Activated naive CD8-positive, alpha-beta T cell treated with anti-CD3 and anti-CD28 coated beads, Interleukin-2, amount 50 U/mL, for 16 hours (primary cell): ENCODE results near the gene KHNYN.

Experiments used
- DNase-seq: peaks from one replicate; pipeline ENCODE4 v3.0.0-alpha.2; 2020; ENCODE audit warnings: low read depth, low spot score

Gene KHNYN

DNA sequence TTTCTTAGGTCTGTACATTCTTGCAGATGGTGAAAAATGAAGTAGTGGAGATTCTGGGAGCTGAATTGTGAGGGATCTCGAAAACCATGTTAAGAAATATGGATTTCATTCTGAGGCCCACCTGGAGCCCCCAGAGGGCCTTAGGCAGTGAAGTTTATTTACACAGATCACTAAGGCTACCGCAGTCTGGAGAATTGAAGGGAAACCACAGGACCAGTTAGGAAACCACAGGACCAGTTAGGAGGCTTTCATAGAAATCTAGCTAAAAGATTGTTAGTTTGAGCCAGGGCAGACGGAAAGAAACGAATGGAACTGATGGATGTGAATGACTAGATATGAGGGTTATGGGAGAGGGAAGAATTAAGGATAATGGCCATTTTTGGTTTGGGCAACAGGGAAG is 7.5 kb upstream of the KHNYN start:
- DNase-seq, result no peak

- no peak for DNase-seq
Observed at GRCh38 chr14:24422694-24423601, 6.8 kb upstream of the KHNYN start.

DNA sequence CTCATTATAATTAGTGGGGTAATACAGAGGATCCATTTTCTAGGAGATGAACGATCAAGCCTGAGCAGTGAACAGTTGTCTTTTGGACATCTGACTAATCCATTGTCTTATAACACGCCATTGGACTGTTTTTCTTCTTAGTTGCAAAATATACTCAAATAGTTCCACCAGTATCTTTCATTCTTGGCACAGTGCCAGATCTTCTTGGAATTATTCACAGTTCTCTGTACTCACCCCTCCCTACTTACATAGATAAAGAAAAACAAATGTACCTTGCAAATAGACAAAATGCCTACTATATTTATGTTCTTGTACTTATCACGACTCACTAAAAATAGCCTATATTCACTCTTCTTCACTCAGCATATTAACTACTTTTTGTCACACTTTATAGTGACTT is 4.0 kb upstream of the KHNYN start:
- no peak for DNase-seq

DNA sequence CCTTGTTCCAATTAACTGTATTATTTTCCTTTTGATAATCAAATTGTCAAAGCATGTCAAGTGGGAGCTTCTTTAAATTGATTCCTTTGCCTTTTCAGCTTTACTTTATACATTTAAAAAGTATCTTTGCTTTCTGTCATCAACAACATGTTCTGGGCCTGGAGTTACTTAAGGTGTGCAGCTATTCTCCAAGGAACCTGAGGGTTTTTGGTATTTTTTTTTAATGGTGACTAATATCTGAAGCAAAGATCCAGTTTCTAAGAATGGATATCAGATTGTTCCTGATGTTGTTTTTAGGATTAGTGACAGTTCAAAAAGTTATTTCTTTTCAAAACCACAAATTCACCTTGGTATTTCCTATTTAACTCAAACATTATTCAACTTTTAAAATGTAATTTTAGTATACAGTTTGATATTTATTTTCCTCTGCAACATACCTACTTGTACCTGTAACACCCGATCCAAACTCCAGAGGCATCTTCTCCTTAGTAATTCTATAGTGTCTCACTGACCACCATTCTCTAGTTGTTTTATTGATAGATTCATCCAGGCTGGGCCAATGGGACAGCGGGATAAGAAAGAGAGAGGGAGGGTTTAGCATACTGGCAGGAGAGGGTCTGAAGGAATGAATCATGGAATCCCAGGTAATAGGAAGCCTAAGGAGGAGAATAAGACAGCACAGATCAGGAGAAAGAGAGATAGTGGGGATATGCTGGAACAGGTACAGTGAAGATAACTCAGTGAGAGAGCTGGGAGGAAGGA is 3.4 kb upstream of the KHNYN start:
- DNase-seq, result no peak

- DNase-seq, result no peak
Observed at GRCh38 chr14:24426912-24427536, 2.7 kb upstream of the KHNYN start.

DNA sequence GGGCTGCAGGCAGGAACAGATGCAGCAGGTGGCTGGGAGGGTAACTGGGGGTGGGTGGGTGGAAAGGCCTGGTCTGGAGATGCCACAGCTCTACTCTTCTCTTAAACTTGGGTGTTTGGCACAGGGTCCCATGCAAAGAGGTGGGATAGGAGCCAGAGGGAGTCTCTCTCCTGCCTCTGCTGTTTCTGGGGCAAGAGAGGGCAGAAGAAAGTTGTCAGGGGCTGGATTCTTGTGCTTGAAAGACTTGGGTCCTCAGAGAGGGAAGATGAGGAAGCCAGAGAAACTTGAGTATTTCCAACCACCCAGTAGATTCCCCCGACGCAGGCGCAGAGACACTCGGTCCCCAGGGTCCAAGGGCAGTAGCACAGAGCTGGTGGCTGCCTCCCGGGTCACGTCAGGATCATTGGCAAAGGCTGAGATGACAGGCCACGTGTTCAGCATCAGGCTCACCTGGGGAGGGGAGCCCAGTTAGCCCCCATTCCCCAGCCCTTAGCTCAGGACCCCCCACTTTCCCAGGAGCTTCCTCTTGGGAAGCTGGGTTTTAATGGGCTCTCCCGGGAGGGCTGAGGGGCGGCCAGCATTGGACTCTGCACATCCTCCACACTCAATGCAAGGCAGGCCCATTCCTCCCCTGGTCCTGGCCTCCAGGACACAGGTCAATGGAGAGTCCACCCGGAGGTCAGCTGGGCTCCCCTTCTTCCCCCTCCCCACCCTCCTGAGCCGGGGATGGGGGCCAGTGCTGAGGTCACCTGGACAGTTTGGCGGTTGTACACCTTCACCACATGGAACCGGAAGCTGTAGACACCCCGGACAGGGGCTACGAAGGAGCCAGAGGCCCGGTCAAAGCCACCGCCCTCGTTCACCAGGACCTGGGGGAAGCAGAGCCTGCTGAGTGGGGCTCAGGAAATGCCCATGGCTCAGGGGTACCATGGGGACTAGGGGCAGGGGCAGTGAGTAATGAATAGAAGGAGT is 1.9 kb upstream of the KHNYN start:
- no peak for DNase-seq

- no peak for DNase-seq
Observed at GRCh38 chr14:24428628-24429394, 943 bp upstream of the KHNYN start.

DNA sequence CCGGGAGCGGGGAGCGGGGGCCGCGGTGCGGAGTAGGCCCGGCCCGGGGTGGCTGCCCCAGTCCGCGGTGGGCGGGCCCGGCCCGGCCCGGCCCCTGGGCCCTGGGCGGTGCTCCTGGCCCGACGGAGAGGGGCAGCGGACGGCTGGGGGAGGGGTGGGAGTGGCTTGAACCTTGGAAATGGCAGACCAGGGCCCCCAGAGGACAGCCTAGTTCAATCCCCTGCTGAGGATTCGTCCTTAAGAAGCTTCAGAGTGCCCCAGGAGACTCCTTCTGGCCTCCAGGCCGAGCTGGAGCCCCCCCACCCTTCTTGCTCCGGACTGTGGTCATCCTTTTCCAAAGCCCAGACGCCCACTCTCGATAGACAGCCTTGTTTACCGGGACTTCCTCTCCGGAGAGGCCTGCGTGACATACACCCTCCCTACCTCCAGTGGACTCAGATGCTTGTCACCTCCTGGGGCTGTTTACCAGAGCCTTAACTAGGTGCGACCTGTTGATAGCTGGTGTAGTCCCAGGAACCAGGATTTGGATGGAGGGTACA is 458 bp downstream of the KHNYN start:
- DNase-seq, result no peak

DNA sequence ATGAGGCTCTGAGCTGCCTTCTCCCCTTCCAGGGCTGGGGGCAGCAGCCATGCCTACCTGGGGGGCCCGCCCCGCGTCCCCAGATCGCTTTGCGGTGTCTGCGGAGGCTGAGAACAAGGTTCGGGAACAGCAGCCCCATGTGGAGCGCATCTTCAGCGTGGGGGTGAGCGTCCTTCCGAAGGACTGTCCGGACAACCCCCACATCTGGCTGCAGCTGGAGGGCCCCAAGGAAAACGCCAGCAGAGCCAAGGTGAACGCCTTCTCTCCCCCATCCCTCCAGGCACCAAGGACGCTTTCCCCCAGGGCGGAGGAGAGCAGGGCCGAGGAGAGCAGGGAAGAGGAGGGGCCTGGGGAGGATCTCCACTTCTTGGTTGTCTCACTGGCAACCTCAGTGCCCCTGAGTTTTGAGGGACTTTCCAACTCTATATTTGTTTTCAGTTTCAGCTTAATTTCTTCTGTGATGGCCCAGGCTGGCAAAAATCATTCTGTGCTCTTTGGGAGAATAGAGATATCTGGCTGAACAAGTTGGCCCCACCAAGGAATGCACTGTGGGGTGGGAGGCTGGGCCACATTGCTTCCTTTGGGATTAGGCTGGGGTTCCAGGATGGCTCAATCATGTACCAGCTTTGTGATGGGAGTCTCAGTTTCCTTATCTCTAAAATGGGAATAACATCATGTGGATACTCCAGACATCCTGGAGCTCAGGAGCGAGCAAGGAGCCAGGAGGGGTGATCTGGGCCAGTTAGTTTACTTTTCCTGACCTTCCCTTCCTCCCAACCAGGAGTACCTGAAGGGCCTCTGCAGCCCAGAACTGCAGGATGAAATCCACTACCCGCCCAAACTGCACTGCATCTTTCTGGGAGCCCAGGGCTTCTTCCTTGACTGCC is 1.2 kb downstream of the KHNYN start:
- peak; percentile 38 for DNase-seq

DNA sequence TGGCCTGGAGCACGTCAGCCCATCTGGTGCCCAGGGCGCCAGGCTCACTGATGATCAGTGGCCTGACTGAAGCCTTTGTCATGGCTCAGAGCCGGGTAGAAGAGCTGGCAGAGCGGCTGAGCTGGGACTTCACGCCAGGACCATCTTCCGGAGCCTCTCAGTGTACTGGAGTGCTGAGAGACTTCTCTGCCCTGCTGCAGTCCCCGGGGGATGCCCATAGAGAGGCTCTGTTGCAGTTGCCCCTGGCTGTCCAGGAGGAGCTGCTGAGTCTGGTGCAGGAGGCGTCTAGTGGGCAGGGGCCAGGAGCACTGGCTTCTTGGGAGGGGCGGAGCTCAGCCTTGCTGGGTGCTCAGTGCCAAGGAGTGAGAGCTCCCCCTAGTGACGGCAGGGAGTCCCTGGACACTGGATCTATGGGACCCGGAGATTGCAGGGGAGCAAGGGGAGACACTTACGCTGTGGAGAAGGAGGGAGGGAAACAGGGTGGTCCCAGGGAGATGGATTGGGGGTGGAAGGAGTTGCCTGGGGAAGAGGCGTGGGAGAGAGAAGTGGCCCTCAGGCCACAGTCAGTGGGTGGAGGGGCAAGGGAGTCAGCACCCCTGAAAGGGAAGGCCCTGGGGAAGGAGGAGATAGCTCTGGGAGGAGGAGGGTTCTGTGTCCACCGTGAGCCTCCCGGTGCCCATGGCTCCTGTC is 2.0 kb downstream of the KHNYN start:
- peak; percentile 86 for DNase-seq

DNA sequence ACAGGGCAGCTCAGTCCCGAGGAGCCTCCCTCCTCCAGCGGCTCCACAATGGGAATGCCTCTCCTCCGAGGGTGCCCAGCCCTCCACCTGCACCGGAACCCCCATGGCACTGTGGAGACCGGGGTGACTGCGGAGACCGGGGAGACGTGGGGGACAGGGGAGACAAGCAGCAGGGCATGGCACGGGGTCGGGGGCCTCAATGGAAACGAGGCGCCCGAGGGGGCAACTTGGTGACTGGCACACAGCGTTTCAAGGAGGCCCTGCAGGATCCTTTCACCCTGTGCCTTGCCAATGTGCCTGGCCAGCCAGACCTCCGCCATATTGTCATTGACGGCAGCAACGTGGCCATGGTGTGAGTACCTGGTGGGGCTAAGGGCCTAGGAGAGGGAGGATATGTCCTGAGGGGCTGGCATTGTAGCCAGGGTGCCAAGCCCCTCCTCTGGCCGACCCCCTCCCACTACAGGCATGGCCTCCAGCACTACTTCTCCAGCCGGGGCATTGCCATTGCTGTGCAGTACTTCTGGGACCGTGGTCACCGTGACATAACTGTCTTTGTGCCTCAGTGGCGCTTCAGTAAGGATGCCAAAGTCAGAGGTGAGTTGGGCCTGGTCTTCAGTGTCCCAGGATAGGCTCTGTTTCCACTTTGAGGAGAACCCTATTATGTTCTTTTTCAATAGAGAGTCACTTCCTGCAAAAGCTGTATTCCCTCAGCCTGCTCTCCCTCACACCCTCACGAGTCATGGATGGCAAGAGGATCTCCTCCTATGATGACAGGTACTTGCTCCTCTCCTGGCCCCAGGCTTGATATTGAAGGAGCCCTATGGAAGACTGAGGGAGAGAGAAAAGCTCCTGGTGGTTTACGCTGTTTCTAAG is 2.7 kb downstream of the KHNYN start:
- no peak for DNase-seq

- no peak for DNase-seq
Observed at GRCh38 chr14:24434036-24434435, 4.3 kb downstream of the KHNYN start.

DNA sequence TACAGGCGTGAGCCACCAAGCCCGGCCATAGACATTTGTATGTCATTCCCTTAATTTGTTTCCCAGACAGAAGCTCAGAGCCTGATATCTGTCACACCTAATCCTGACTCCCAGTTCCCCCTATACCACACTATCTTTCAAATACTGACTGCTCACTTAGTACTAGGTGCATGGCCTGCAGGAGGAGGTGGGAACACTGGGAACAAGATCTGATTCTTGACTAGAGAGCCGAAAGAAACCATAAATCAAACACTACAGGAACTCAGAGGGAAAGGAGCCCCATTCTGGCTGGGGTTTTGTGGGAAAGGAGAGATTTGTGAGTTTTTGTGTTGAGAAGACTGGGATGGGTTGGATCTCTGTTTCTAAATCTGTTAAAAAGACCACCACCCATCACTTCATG is 4.9 kb downstream of the KHNYN start:
- DNase-seq, result no peak

DNA sequence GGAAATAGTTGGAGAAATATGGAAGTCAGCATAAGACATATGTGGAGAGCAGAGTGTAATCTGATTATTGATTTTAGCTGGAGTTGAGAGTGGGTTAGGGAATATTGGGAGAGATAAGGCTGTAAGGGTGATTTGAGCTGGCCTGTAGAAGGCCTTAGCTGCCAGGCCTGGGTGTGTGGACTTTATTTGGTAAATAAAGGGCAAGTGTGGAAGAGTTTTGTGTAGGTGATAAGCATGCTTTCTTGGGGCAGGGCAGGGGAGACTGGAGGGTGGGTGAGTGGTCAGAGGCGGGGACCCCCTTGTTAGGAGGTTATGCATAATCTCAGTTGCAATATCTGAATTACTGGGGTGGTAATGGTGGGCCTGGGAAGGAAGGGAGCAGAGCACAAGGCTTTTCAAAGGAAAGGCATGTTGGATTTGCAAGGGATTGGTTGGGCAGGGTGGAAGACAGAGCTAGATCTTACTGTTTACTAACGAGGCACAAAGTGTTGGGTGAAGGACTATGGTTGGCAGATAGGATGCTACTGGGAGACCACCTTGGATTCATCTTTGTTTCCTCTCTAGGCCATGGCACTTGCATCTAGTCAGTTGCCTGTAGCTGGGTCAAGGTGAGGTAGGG is 5.5 kb downstream of the KHNYN start:
- no peak for DNase-seq

- no peak for DNase-seq
Observed at GRCh38 chr14:24435998-24436354, 6.2 kb downstream of the KHNYN start.

GRCh38 chr14:24436355-24437019 is 6.7 kb downstream of the KHNYN start:
- no peak for DNase-seq
